ENCODE measurements around the gene PEG3. TPM values are rescaled to one million over a fixed set of nuclear protein-coding genes. Genes with fewer than 3 reads are reported as not detected.

The PEG3 gene
- total and polyA plus RNA-seq, 2 donors (not counting 1 experiment from before 2014, with no cell fraction given): 0.01 TPM; not detected in 1

DNA sequence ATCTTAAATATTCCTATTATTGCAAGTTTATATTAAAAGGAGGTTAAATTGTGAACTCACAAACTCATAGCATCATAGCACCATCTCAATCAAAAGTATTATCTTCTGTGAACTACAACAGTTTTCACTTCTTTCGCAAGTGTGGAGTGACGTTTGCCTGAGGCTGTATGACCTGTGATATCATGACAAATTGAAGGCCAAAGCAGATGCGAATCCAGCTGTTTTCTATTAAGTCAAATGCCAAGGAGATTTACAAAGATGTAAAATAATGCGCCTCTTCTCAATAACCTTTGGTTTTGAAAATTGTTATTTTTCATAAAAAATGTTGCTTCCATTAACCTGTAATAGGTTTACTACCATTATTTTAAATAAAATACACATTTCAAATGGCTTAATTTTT is 7.6 kb upstream of the PEG3 start:
- peaks cover 5% of the 10 kb centered on the region for H3K9me3 Mint-ChIP-seq (ENCODE audit: insufficient read depth)
- POLR2A ChIA-PET: no interaction called here
- Histone ChIP-seq H3K79me2 (ENCODE audit: control insufficient read depth, insufficient read depth, low read length) (no peaks in the 10 kb centered on the region), H3K9ac (ENCODE audit: low read length) (no peak overlapping the region), H3K9me3 (ENCODE audit: control extremely low read depth in 1 of 3, control insufficient read depth in 2 of 3, insufficient read depth in 1 of 3, low read length in 2 of 3) (peaks cover 0 to 2% (median 0%) of the 10 kb centered on the region in 3 donors), H3K27me3 (replicated peaks in 1 of 4; ENCODE audit: control extremely low read depth in 1 of 4, control insufficient read depth in 3 of 4, insufficient read depth in 4 of 4, low read length in 3 of 4) (no peaks in the 10 kb centered on the region), H3K4me1 (ENCODE audit: control insufficient read depth in 2 of 2, insufficient read depth in 2 of 2, low read length in 2 of 2) (no peaks in the 10 kb centered on the region), H3K4me2 (replicated peaks; ENCODE audit: low read depth, low read length, poor library complexity, severe bottlenecking) (no peak overlapping the region), H4K20me1 (ENCODE audit: control insufficient read depth, insufficient read depth, low read length, poor library complexity, severe bottlenecking) (no peaks in the 10 kb centered on the region), H3K27ac (ENCODE audit: low read length in 2 of 2) (no peak overlapping the region), H3K36me3 (replicated peaks in 1 of 2; ENCODE audit: control extremely low read depth in 1 of 2, control insufficient read depth in 1 of 2, extremely low read depth in 1 of 2, insufficient read depth in 2 of 2, low read length in 1 of 2) (no peaks in the 10 kb centered on the region), H2AFZ (ENCODE audit: insufficient read depth, low read depth, low read length, poor library complexity, severe bottlenecking) (no peak overlapping the region), H3K4me3 (ENCODE audit: control extremely low read depth in 1 of 5, extremely low read depth in 1 of 5, insufficient read depth in 1 of 5, low read depth in 2 of 5, low read length in 4 of 5) (no peak overlapping the region)
- ATAC-seq (ENCODE audit: low read depth) (no peak), DNase-seq (no peak)
- no peaks in the 10 kb centered on the region for H3K4me1 Mint-ChIP-seq
- no peak overlapping the region for H3K4me3 Mint-ChIP-seq
- intact Hi-C loops (cut with micrococcal nuclease): no loop called here
- WGBS (ENCODE audit: insufficient coverage): 80% methylated on average over 1 of the region's 4 CpGs
- CTCF ChIA-PET: no interaction called here
- no peaks in the 10 kb centered on the region for H3K27me3 Mint-ChIP-seq
- TF ChIP-seq EZH2 (IDR thresholded peaks at IDR 0.05; ENCODE audit: borderline replicate concordance, insufficient read depth, low read depth, low read length, poor library complexity, severe bottlenecking): no peak
- TF ChIP-seq, protein P1, sequence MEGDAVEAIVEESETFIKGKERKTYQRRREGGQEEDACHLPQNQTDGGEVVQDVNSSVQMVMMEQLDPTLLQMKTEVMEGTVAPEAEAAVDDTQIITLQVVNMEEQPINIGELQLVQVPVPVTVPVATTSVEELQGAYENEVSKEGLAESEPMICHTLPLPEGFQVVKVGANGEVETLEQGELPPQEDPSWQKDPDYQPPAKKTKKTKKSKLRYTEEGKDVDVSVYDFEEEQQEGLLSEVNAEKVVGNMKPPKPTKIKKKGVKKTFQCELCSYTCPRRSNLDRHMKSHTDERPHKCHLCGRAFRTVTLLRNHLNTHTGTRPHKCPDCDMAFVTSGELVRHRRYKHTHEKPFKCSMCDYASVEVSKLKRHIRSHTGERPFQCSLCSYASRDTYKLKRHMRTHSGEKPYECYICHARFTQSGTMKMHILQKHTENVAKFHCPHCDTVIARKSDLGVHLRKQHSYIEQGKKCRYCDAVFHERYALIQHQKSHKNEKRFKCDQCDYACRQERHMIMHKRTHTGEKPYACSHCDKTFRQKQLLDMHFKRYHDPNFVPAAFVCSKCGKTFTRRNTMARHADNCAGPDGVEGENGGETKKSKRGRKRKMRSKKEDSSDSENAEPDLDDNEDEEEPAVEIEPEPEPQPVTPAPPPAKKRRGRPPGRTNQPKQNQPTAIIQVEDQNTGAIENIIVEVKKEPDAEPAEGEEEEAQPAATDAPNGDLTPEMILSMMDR (IDR thresholded peaks at IDR 0.05): no peak
- no peak overlapping the region for H3K27ac Mint-ChIP-seq

DNA sequence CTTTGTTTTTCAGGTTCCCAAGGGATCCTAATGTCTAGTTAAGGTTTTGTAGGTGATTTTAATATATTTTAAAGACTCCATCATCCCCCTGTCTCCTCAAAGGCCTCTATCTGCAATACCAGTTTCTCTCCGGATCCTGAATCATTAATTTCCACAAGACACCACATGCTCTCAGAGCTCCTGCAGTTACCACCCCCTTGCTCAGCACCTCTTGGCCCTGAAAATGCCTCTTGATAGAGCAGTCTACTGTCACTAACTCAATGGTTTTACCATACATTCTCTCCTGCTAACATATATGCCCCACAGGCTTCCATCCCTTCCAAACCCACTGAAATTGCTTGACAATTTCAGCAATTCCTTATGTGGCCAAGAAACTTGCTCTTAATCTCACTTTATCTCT is 1.9 kb upstream of the PEG3 start:
- 88% methylated on average over 1 of the region's 1 CpG for WGBS (ENCODE audit: insufficient coverage)
- CTCF ChIA-PET: no interaction called here
- peaks cover 0 to 35% (median 17%) of the 10 kb centered on the region in 3 donors for H3K9me3 ChIP-seq (ENCODE audit: control extremely low read depth in 1 of 3, control insufficient read depth in 2 of 3, insufficient read depth in 1 of 3, low read length in 2 of 3)
- Mint-ChIP-seq H3K9me3 (ENCODE audit: insufficient read depth) (peaks cover 3% of the 10 kb centered on the region), H3K27ac (no peak overlapping the region), H3K4me1 (no peaks in the 10 kb centered on the region), H3K4me3 (no peak overlapping the region), H3K27me3 (peaks cover 13% of the 10 kb centered on the region)
- peaks cover 0 to 10% of the 10 kb centered on the region in 2 donors for H3K4me1 ChIP-seq (ENCODE audit: control insufficient read depth in 2 of 2, insufficient read depth in 2 of 2, low read length in 2 of 2)
- DNase-seq: no peak
- H3K79me2 ChIP-seq (ENCODE audit: control insufficient read depth, insufficient read depth, low read length): no peaks in the 10 kb centered on the region
- H2AFZ ChIP-seq (ENCODE audit: insufficient read depth, low read depth, low read length, poor library complexity, severe bottlenecking): no peak overlapping the region
- H3K9ac ChIP-seq (ENCODE audit: low read length): no peak overlapping the region
- peaks cover 0 to 32% (median 6%) of the 10 kb centered on the region in 4 experiments for H3K27me3 ChIP-seq (replicated peaks in 1 of 4; ENCODE audit: control extremely low read depth in 1 of 4, control insufficient read depth in 3 of 4, insufficient read depth in 4 of 4, low read length in 3 of 4)
- H3K4me3 ChIP-seq (ENCODE audit: control extremely low read depth in 1 of 5, extremely low read depth in 1 of 5, insufficient read depth in 1 of 5, low read depth in 2 of 5, low read length in 4 of 5): no peak overlapping the region
- TF ChIP-seq, protein P1 (IDR thresholded peaks at IDR 0.05): no peak
- no peak for TF ChIP-seq EZH2 (IDR thresholded peaks at IDR 0.05; ENCODE audit: borderline replicate concordance, insufficient read depth, low read depth, low read length, poor library complexity, severe bottlenecking)
- intact Hi-C loops (cut with micrococcal nuclease): no loop called here
- H3K27ac ChIP-seq (ENCODE audit: low read length in 2 of 2): no peak overlapping the region
- no peak for ATAC-seq (ENCODE audit: low read depth)
- no peaks in the 10 kb centered on the region for H3K36me3 ChIP-seq (replicated peaks in 1 of 2; ENCODE audit: control extremely low read depth in 1 of 2, control insufficient read depth in 1 of 2, extremely low read depth in 1 of 2, insufficient read depth in 2 of 2, low read length in 1 of 2)
- H3K4me2 ChIP-seq (replicated peaks; ENCODE audit: low read depth, low read length, poor library complexity, severe bottlenecking): no peak overlapping the region
- no peaks in the 10 kb centered on the region for H4K20me1 ChIP-seq (ENCODE audit: control insufficient read depth, insufficient read depth, low read length, poor library complexity, severe bottlenecking)
- POLR2A ChIA-PET: no interaction called here

Measured in B cell (primary cell).